HG03095 (cell line): ENCODE data around the gene FRY.
A peak's percentile ranks its signal among the peaks of the same experiment; 100 is the strongest.

Source experiments
- ATAC-seq: cut with Tn5 transposase; IDR thresholded peaks from one replicate; pipeline ENCODE4 v1.9.1; 2021; ENCODE audit warnings: moderate library complexity; ENCODE audit not compliant: unreplicated experiment

The FRY gene

GRCh38 chr13:32297206-32297605, 265.6 kb downstream of the FRY start:
- ATAC-seq: no peak

GRCh38 chr13:32298695-32299094, 267.1 kb downstream of the FRY start:
- ATAC-seq: no peak

GRCh38 chr13:32299893-32300292, 268.3 kb downstream of the FRY start:
- no peak for ATAC-seq

GRCh38 chr13:32300406-32300805, 268.8 kb downstream of the FRY start:
- ATAC-seq: no peak

GRCh38 chr13:32300920-32301319, 269.3 kb downstream of the FRY start:
- ATAC-seq: no peak

GRCh38 chr13:32302461-32302860, 270.9 kb downstream of the FRY start:
- no peak for ATAC-seq

- ATAC-seq: no peak
These were observed 274.1 kb downstream of the FRY start for GRCh38 chr13:32305646-32306045.

- no peak for ATAC-seq
These were observed 277.9 kb downstream of the FRY start for GRCh38 chr13:32309312-32310133.

GRCh38 chr13:32310134-32310706, 278.6 kb downstream of the FRY start:
- no peak for ATAC-seq

- ATAC-seq: no peak
These were observed 279.8 kb downstream of the FRY start for GRCh38 chr13:32311188-32311897.

GRCh38 chr13:32314271-32315237, 283.0 kb downstream of the FRY start:
- peak; percentile 5 for ATAC-seq

GRCh38 chr13:32315238-32316027, 283.9 kb downstream of the FRY start, which contains the start of the genes BRCA2 and ZAR1L:
TSS of gene BRCA2 (plus strand) at chr13:32315508. CDS start at chr13:32316461, 953 bp downstream.
TSS of gene ZAR1L (minus strand) at chr13:32315363. CDS start at chr13:32311925, 3,438 bp downstream.
- ATAC-seq: peak; percentile 93

GRCh38 chr13:32316028-32316339, 284.4 kb downstream of the FRY start:
- peak; percentile 53 for ATAC-seq

- ATAC-seq: no peak
These were observed 284.9 kb downstream of the FRY start for GRCh38 chr13:32316501-32316900.

- no peak for ATAC-seq
These were observed 286.3 kb downstream of the FRY start for GRCh38 chr13:32317716-32318465.

GRCh38 chr13:32320528-32320927, 289.0 kb downstream of the FRY start:
- no peak for ATAC-seq

GRCh38 chr13:32323912-32324311, 292.3 kb downstream of the FRY start:
- no peak for ATAC-seq

GRCh38 chr13:32330441-32330840, 298.9 kb downstream of the FRY start:
- ATAC-seq: no peak

- no peak for ATAC-seq
These were observed 303.1 kb downstream of the FRY start for GRCh38 chr13:32334671-32335070.
